Measurements from ENCODE around the gene CACUL1.

CACUL1 gene

DNA sequence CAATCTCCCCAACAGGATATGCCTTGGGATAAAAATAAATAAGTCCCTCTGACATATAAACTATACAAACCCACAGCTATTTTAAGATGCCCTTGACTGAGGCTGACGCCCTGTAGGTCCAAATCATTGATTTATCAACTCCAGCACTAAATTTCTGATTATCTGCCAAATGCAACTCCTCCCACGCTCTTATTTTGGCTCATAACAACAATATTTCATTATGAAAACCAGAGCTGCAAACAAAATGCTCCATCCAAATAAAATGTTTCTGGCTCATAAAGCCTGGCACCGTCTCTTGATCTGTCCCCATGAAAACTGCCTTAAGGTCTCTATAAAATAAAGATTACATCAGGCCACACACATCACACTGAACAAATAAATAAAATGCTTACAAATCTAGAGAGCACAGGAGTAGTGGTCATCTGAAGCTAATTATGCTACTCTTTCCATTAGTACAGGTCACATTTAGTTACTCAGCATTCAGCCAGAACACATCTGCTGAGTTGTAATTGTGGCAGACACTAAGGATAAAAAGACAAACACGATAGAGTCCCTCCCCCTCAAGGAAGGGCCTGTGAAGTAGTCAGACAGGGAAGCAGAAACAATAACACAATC lies 28.8 kb downstream of the CACUL1 start:
- H3K9me3 ChIP-seq (ENCODE audit: control insufficient read depth, insufficient read depth, low read length): no peaks in the 10 kb centered on the region
- 0 out of 2 replicates have a peak overlapping the region, but pooled peaks have one; percentile 13 for H3K4me3 ChIP-seq (ENCODE audit: low read length)
- peaks cover 50% of the 10 kb centered on the region for H3K4me1 ChIP-seq (ENCODE audit: control insufficient read depth, low read length)
- no peak overlapping the region for H3K27ac ChIP-seq (ENCODE audit: low read depth, low read length)
- peaks cover 20% of the 10 kb centered on the region; the same call in 1 of the 2 replicates for H3F3A ChIP-seq (ENCODE audit: control insufficient read depth, insufficient read depth)
- H3K4me2 ChIP-seq (ENCODE audit: low read length): peak overlapping the region; percentile 43
- no peaks in the 10 kb centered on the region for H3K27me3 ChIP-seq (ENCODE audit: control insufficient read depth, low read length)
- H3K79me2 ChIP-seq (ENCODE audit: control insufficient read depth, low read length): peaks cover 58% of the 10 kb centered on the region
- TF ChIP-seq, protein P1, sequence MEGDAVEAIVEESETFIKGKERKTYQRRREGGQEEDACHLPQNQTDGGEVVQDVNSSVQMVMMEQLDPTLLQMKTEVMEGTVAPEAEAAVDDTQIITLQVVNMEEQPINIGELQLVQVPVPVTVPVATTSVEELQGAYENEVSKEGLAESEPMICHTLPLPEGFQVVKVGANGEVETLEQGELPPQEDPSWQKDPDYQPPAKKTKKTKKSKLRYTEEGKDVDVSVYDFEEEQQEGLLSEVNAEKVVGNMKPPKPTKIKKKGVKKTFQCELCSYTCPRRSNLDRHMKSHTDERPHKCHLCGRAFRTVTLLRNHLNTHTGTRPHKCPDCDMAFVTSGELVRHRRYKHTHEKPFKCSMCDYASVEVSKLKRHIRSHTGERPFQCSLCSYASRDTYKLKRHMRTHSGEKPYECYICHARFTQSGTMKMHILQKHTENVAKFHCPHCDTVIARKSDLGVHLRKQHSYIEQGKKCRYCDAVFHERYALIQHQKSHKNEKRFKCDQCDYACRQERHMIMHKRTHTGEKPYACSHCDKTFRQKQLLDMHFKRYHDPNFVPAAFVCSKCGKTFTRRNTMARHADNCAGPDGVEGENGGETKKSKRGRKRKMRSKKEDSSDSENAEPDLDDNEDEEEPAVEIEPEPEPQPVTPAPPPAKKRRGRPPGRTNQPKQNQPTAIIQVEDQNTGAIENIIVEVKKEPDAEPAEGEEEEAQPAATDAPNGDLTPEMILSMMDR (IDR thresholded peaks at IDR 0.05; ENCODE audit: low read depth, low read length, poor library complexity, severe bottlenecking): no peak
- no peak for TF ChIP-seq EZH2phosphoT487 (IDR thresholded peaks at IDR 0.05; ENCODE audit: borderline replicate concordance, low read length)
- H3K9me2 ChIP-seq (replicated peaks; ENCODE audit: control insufficient read depth, low read length): no peaks in the 10 kb centered on the region
- H4K20me1 ChIP-seq (ENCODE audit: control insufficient read depth, insufficient read depth, low read depth, low read length): peaks cover 10% of the 10 kb centered on the region; the same call in 1 of the 2 replicates
- peaks cover 24% of the 10 kb centered on the region for H3K36me3 ChIP-seq (ENCODE audit: control insufficient read depth, low read length)

GRCh38 chr10:118723466-118723865 lies 31.3 kb downstream of the CACUL1 start:
- H3K79me2 ChIP-seq (ENCODE audit: control insufficient read depth, low read length): peaks cover 43% of the 10 kb centered on the region
- H3K9me2 ChIP-seq (replicated peaks; ENCODE audit: control insufficient read depth, low read length): no peaks in the 10 kb centered on the region
- TF ChIP-seq EZH2phosphoT487 (IDR thresholded peaks at IDR 0.05; ENCODE audit: borderline replicate concordance, low read length): no peak
- TF ChIP-seq, protein P1 (IDR thresholded peaks at IDR 0.05; ENCODE audit: low read depth, low read length, poor library complexity, severe bottlenecking): no peak
- no peaks in the 10 kb centered on the region for H3K9me3 ChIP-seq (ENCODE audit: control insufficient read depth, insufficient read depth, low read length)
- H4K20me1 ChIP-seq (ENCODE audit: control insufficient read depth, insufficient read depth, low read depth, low read length): peaks cover 1% of the 10 kb centered on the region; the same call in 1 of the 2 replicates
- H3K4me1 ChIP-seq (ENCODE audit: control insufficient read depth, low read length): peaks cover 33% of the 10 kb centered on the region
- no peaks in the 10 kb centered on the region for H3K27me3 ChIP-seq (ENCODE audit: control insufficient read depth, low read length)
- no peak overlapping the region for H3K27ac ChIP-seq (ENCODE audit: low read depth, low read length)
- peaks cover 31% of the 10 kb centered on the region for H3K36me3 ChIP-seq (ENCODE audit: control insufficient read depth, low read length)
- peaks cover 10% of the 10 kb centered on the region; the same call in 1 of the 2 replicates for H3F3A ChIP-seq (ENCODE audit: control insufficient read depth, insufficient read depth)
- H3K4me2 ChIP-seq (ENCODE audit: low read length): no peak overlapping the region
- no peak overlapping the region for H3K4me3 ChIP-seq (ENCODE audit: low read length)

- Histone ChIP-seq H3K36me3 (ENCODE audit: control insufficient read depth, low read length) (peaks cover 25% of the 10 kb centered on the region), H3K27ac (ENCODE audit: low read depth, low read length) (no peak overlapping the region), H3K4me3 (ENCODE audit: low read length) (no peak overlapping the region), H3F3A (ENCODE audit: control insufficient read depth, insufficient read depth) (peaks cover 10% of the 10 kb centered on the region; the same call in 1 of the 2 replicates), H3K4me2 (ENCODE audit: low read length) (no peak overlapping the region), H3K79me2 (ENCODE audit: control insufficient read depth, low read length) (peaks cover 31% of the 10 kb centered on the region), H3K9me3 (ENCODE audit: control insufficient read depth, insufficient read depth, low read length) (no peaks in the 10 kb centered on the region), H3K9me2 (replicated peaks; ENCODE audit: control insufficient read depth, low read length) (no peaks in the 10 kb centered on the region), H3K4me1 (ENCODE audit: control insufficient read depth, low read length) (peaks cover 27% of the 10 kb centered on the region), H3K27me3 (ENCODE audit: control insufficient read depth, low read length) (no peaks in the 10 kb centered on the region), H4K20me1 (ENCODE audit: control insufficient read depth, insufficient read depth, low read depth, low read length) (no peaks in the 10 kb centered on the region)
- TF ChIP-seq, protein P1 (IDR thresholded peaks at IDR 0.05; ENCODE audit: low read depth, low read length, poor library complexity, severe bottlenecking): no peak
Measured at GRCh38 chr10:118721539-118721876, 33.3 kb downstream of the CACUL1 start.
